GM12878 (cell line): ENCODE measurements around the gene CNNM2. TPM values are rescaled to one million over a fixed set of nuclear protein-coding genes. Genes with fewer than 3 reads are reported as not detected.

Experiments used
- ATAC-seq: fragments of 200-7000 bp; cut with Tn5 transposase; 3 replicates; pipeline ENCODE4 v1.9.1; 2020; ENCODE audit warnings: mild to moderate bottlenecking, moderate library complexity
- BruUV-seq: library from RNA; stranded (reverse); fragments of 400-500 nt; replicated peaks from 2 replicates; lab custom pipeline; 2021; lab: Mats Ljungman, UMichigan
- CTCF ChIA-PET: fragments of 300-600 bp; sonication (Branson Sonifier 250); formaldehyde crosslinking; extraction: SDS; loops from one replicate; lab custom pipeline; 2021; ENCODE audit warnings: inconsistent platforms; lab: Yijun Ruan, JAX
- POLR2A ChIA-PET: fragments of 350-600 bp; formaldehyde crosslinking; extraction: SDS; loops from one replicate; lab custom pipeline; 2021; ENCODE audit warnings: inconsistent platforms; lab: Charles Lee
- RAD21 ChIA-PET: fragments of 300-600 bp; sonication (Branson Sonifier 250); formaldehyde crosslinking; loops from one replicate; lab custom pipeline; 2023; ENCODE audit warnings: antibody characterized with exemption; ENCODE audit not compliant: unreplicated experiment; lab: Charles Lee
- SMC1A ChIA-PET: fragments of 300-600 bp; sonication (Branson Sonifier 250); formaldehyde crosslinking; loops from one replicate; lab custom pipeline; 2023; ENCODE audit not compliant: unreplicated experiment, uncharacterized antibody; lab: Charles Lee
- DNase-seq: peaks from one replicate; pipeline ENCODE4 v3.0.0-alpha.2; 2011; ENCODE audit warnings: low read depth, low spot score
- FAIRE-seq: peaks from 3 replicates; lab custom pipeline; 2011; peaks lifted over from hg19 to GRCh38; lab: Jason Lieb, UNC
- H2AFZ ChIP-seq: 2 replicates; pipeline ENCODE4 v1.6.0; 2011; ENCODE audit warnings: low read depth, low read length, control low read depth; ENCODE audit not compliant: control insufficient read depth
- H3K27ac ChIP-seq: 2 replicates; pipeline ENCODE4 v1.5.1; 2011; ENCODE audit warnings: control low read depth; ENCODE audit not compliant: control insufficient read depth, insufficient read depth
- H3K27me3 ChIP-seq, 2 experiments: replicated peaks in 1 of 2; 2 replicates each; pipeline versions ENCODE4 v1.6.0 to v1.6.1; 2011; ENCODE audit warnings: low read length in 1 of 2; ENCODE audit not compliant: control insufficient read depth in 2 of 2, insufficient read depth in 2 of 2
- H3K36me3 ChIP-seq, 2 experiments: 2 replicates each; pipeline ENCODE4 v1.5.1; 2011; ENCODE audit warnings: low read length in 1 of 2; ENCODE audit not compliant: control insufficient read depth in 2 of 2, insufficient read depth in 2 of 2
- H3K4me1 ChIP-seq: 2 replicates; pipeline ENCODE4 v1.6.1; 2011; ENCODE audit warnings: mild to moderate bottlenecking, low read length, moderate library complexity, mixed read lengths; ENCODE audit not compliant: control insufficient read depth, insufficient read depth
- H3K4me2 ChIP-seq: 2 replicates; pipeline ENCODE4 v1.6.0; 2011; ENCODE audit warnings: control low read depth; ENCODE audit not compliant: control insufficient read depth, insufficient read depth
- H3K4me3 ChIP-seq: fragments of 200-600 bp; sonication (generic); 2 replicates; pipeline ENCODE4 v1.5.1; 2016
- H3K79me2 ChIP-seq: 2 replicates; pipeline ENCODE4 v1.6.0; 2011; ENCODE audit warnings: low read length; ENCODE audit not compliant: control insufficient read depth, insufficient read depth
- H3K9ac ChIP-seq: 2 replicates; pipeline ENCODE4 v1.8.0; 2011; ENCODE audit warnings: low read length, control low read depth, mixed read lengths; ENCODE audit not compliant: control insufficient read depth, insufficient read depth
- H3K9me3 ChIP-seq: replicated peaks from 3 replicates; pipeline ENCODE4 v1.5.1; 2011; ENCODE audit warnings: mild to moderate bottlenecking, low read length; ENCODE audit not compliant: control insufficient read depth, insufficient read depth
- H4K20me1 ChIP-seq: 2 replicates; pipeline ENCODE4 v1.6.0; 2011; ENCODE audit not compliant: control insufficient read depth, insufficient read depth
- ASH2L ChIP-seq: fragments of 300-600, 200-600 bp; sonication (generic); IDR thresholded peaks from 2 replicates; pipeline ENCODE4 v1.6.1; 2017; ENCODE audit warnings: low read depth, mild to moderate bottlenecking, borderline replicate concordance
- BCL11A ChIP-seq: IDR thresholded peaks from 2 replicates; pipeline ENCODE4 v1.6.1; 2011; ENCODE audit warnings: low read depth, low read length
- BMI1 ChIP-seq: fragments of 450-650 bp; IDR thresholded peaks from 2 replicates; pipeline ENCODE4 v1.6.1; 2016; ENCODE audit warnings: mild to moderate bottlenecking, moderate library complexity, borderline replicate concordance
- BRCA1 ChIP-seq: IDR thresholded peaks from 2 replicates; pipeline ENCODE4 v1.6.1; 2011; ENCODE audit warnings: low read depth, low read length, improper control_type of control experiment
- E2F8 ChIP-seq: fragments of 450-650 bp; IDR thresholded peaks from 2 replicates; pipeline ENCODE4 v1.6.1; 2018; ENCODE audit warnings: mild to moderate bottlenecking, low read depth, moderate library complexity; ENCODE audit not compliant: partially characterized antibody
- HDAC2 ChIP-seq: fragments of 200-600 bp; sonication (generic); IDR thresholded peaks from 2 replicates; pipeline ENCODE4 v1.6.1; 2017
- IKZF1 ChIP-seq: fragments of 450-650 bp; conservative IDR thresholded peaks from 2 replicates; pipeline ENCODE4 v1.6.1; 2017; ENCODE audit warnings: antibody characterized with exemption, mild to moderate bottlenecking
- IRF4 ChIP-seq: IDR thresholded peaks from 2 replicates; pipeline ENCODE4 v1.6.1; 2011; ENCODE audit warnings: low read depth, low read length
- JUND ChIP-seq: IDR thresholded peaks from 2 replicates; pipeline ENCODE4 v1.6.1; 2012; ENCODE audit warnings: low read depth, mild to moderate bottlenecking, low read length, improper control_type of control experiment, moderate library complexity
- PBX3 ChIP-seq: IDR thresholded peaks from 2 replicates; pipeline ENCODE4 v1.6.1; 2011; ENCODE audit warnings: mild to moderate bottlenecking, low read depth, low read length, moderate library complexity; ENCODE audit not compliant: insufficient replicate concordance
- SMARCA5 ChIP-seq: fragments of 450-650 bp; IDR thresholded peaks from 2 replicates; pipeline ENCODE4 v1.6.1; 2017; ENCODE audit warnings: mild to moderate bottlenecking
- SPI1 ChIP-seq: IDR thresholded peaks from 2 replicates; pipeline ENCODE4 v1.6.1; 2011; ENCODE audit warnings: low read depth, mild to moderate bottlenecking, low read length, moderate library complexity, borderline replicate concordance; ENCODE audit not compliant: insufficient read depth
- YBX1 ChIP-seq: fragments of 450-650 bp; IDR thresholded peaks from 2 replicates; pipeline ENCODE4 v1.6.1; 2016; ENCODE audit warnings: antibody characterized with exemption
- WGBS: methylation state at CpG from one replicate; pipeline ENCODE4 v1.1.6; 2016; ENCODE audit warnings: low lambda C conversion rate; ENCODE audit not compliant: insufficient replicate concordance, insufficient coverage; ENCODE audit errors: missing lambda C conversion rate; 5-methylcytosine and 5-hydroxymethylcytosine counted together
- in situ Hi-C: fragments of 300-500 bp; cut with MboI; formaldehyde crosslinking; loops from 9 replicates; pipeline ENCODE4 v1.14.3; 2018; ENCODE audit warnings: mixed read lengths
- intact Hi-C: fragments of 100-400 bp; cut with micrococcal nuclease; formaldehyde crosslinking; loops from one replicate; pipeline ENCODE4 v1.14.2; 2022; ENCODE audit not compliant: unreplicated experiment
- polyA plus RNA-seq, 11 experiments: library from polyadenylated mRNA; depleted of rRNA in 4 of 11; unstranded in 6 of 11; stranded (reverse) in 5 of 11; fragments of >200 nt; fragmentation: Nextera tagmentation in 4 of 11; fragmentation: Illumina TruSeq in 1 of 11; extraction: Ambion mirVana in 4 of 11; extraction: Trizol in 1 of 11; gene quantifications; 1 replicate in 1 of 11; 2 replicates in 10 of 11; pipeline versions ENCODE4 v1.2.1 to v1.2.3, GENCODE V29; 2011 to 2016; ENCODE audit warnings: inconsistent platforms in 2 of 11, missing spikeins in 2 of 11, low read depth in 1 of 11
- total RNA-seq, 4 experiments: library from RNA; depleted of rRNA in 3 of 4; stranded (reverse); fragments of >200 nt in 3 of 4; fragmentation: Illumina TruSeq in 1 of 4; extraction: Trizol in 1 of 4; gene quantifications; 2 replicates each; pipeline versions ENCODE4 v1.2.1 to v1.2.3, GENCODE V29; 2013 to 2021

The CNNM2 gene
- total and polyA plus RNA-seq, 10 of the 15 experiments (the other 5 are each of a cell fraction or from before 2014, with no cell fraction given) = 0.18 to 7.3 (median 2.5) TPM

GRCh38 chr10:103049237-103049636, 131.1 kb downstream of the CNNM2 start (continued):
- TF ChIP-seq HDAC2 (no peak), IKZF1 (no peak), BCL11A (no peak), YBX1 (no peak)

- DNase-seq = peak; percentile 55
- SMC1A ChIA-PET = interaction anchor here (0.5 to 2.4 kb wide), 11 partner anchors 12 to 280 kb away, joined by 3 to 12 read pairs (median 4); partner anchors contain the start of gene CNNM2
- ATAC-seq = peak; percentile 99
- H2AFZ ChIP-seq = peak overlapping the region; percentile 36
- H3K4me1 ChIP-seq = no peaks in the 10 kb centered on the region
- peak overlapping the region; percentile 49; the same call in 1 of the 2 replicates for H3K4me3 ChIP-seq
- no peaks in the 10 kb centered on the region for H4K20me1 ChIP-seq
- CTCF ChIA-PET = interaction anchor here (0.6 to 4.4 kb wide), 12 partner anchors 9 to 426 kb away, joined by 3 to 30 read pairs (median 8); partner anchors contain the start of genes CNNM2 and RPEL1
- RAD21 ChIA-PET = interaction anchor here (0.6 to 3.8 kb wide), 9 partner anchors 9 to 303 kb away, joined by 3 to 30 read pairs (median 4); partner anchors contain the start of gene CNNM2
- 0 out of 2 replicates have a peak overlapping the region, but pooled peaks have one; percentile 9 for H3K9ac ChIP-seq
- H3K36me3 ChIP-seq = no peaks in the 10 kb centered on the region
- H3K79me2 ChIP-seq = no peaks in the 10 kb centered on the region
- intact Hi-C loops = loop anchor here (1.0 to 5.0 kb wide), 2 partner anchors 15 to 137 kb away; partner anchors contain the start of gene CNNM2
- 88% methylated on average over 20 of the region's 20 CpGs for WGBS
- FAIRE-seq = peak; percentile 72
- BruUV-seq = no TSS peak
- in situ Hi-C loops = no loop called here
- POLR2A ChIA-PET = interaction anchor here (0.5 to 1.8 kb wide), 6 partner anchors 10 to 151 kb away, joined by 3 to 6 read pairs (median 4); no protein-coding TSS in a partner anchor
- no peaks in the 10 kb centered on the region for H3K9me3 ChIP-seq
- peak overlapping the region; percentile 66 for H3K4me2 ChIP-seq
- H3K27me3 ChIP-seq = no peaks in the 10 kb centered on the region
- H3K27ac ChIP-seq = no peak overlapping the region; the same call in 1 of the 2 replicates
- TF ChIP-seq BMI1 (peak; percentile 84), SMARCA5 (peak; percentile 80; the same call in 1 of the 2 replicates), JUND (no peak), ASH2L (no peak), BRCA1 (no peak), E2F8 (peak; percentile 29), IRF4 (no peak), PBX3 (no peak), SPI1 (no peak)
Measured at GRCh38 chr10:103053659-103054581, 135.8 kb downstream of the CNNM2 start.
